GM23248 (cell line): Measurements from ENCODE around the gene PLCZ1. TPM values are rescaled to one million over a fixed set of nuclear protein-coding genes. Genes with fewer than 3 reads are reported as not detected.
A peak's percentile ranks its signal among the peaks of the same experiment; 100 is the strongest.

ENCODE experiments used
- DNase-seq: peaks from one replicate; pipeline ENCODE4 v3.0.0-alpha.2; 2015
- H2AFZ ChIP-seq: fragments of 200-600 bp; sonication (generic); 2 replicates; pipeline ENCODE4 v1.6.1; 2016; ENCODE audit warnings: antibody characterized with exemption
- H3F3A ChIP-seq: fragments of 200-600 bp; sonication (generic); 2 replicates; pipeline ENCODE4 v1.6.1; 2016; ENCODE audit warnings: mild to moderate bottlenecking, antibody characterized with exemption, mixed run types; ENCODE audit not compliant: insufficient read depth
- H3K27ac ChIP-seq: fragments of 200-600 bp; sonication (generic); 2 replicates; pipeline ENCODE4 v1.5.1; 2016; ENCODE audit warnings: mild to moderate bottlenecking
- H3K27me3 ChIP-seq: fragments of 200-600 bp; sonication (generic); replicated peaks from 2 replicates; pipeline ENCODE4 v1.6.1; 2016; ENCODE audit warnings: mild to moderate bottlenecking; ENCODE audit not compliant: insufficient read depth
- H3K36me3 ChIP-seq: fragments of 200-600 bp; sonication (generic); 2 replicates; pipeline ENCODE4 v1.6.1; 2016; ENCODE audit warnings: low read depth, mild to moderate bottlenecking
- H3K4me1 ChIP-seq: fragments of 200-600 bp; sonication (generic); 2 replicates; pipeline ENCODE4 v1.6.1; 2016; ENCODE audit warnings: mild to moderate bottlenecking; ENCODE audit not compliant: insufficient read depth
- H3K4me2 ChIP-seq: fragments of 200-600 bp; sonication (generic); one replicate; pipeline ENCODE4 v1.6.1; 2016; ENCODE audit warnings: mild to moderate bottlenecking; ENCODE audit not compliant: unreplicated experiment
- H3K4me3 ChIP-seq: fragments of 200-600 bp; sonication (generic); 2 replicates; pipeline ENCODE4 v1.5.1; 2016; ENCODE audit warnings: mild to moderate bottlenecking
- H3K79me2 ChIP-seq: fragments of 200-600 bp; sonication (generic); 2 replicates; pipeline ENCODE4 v1.6.1; 2016; ENCODE audit warnings: mild to moderate bottlenecking; ENCODE audit not compliant: insufficient read depth
- H3K9ac ChIP-seq: fragments of 200-600 bp; sonication (generic); 2 replicates; pipeline ENCODE4 v1.6.1; 2016; ENCODE audit warnings: mild to moderate bottlenecking
- H3K9me2 ChIP-seq: fragments of 200-600 bp; sonication (generic); 2 replicates; pipeline ENCODE4 v1.6.1; 2016; ENCODE audit warnings: mixed run types, mild to moderate bottlenecking, moderate library complexity; ENCODE audit not compliant: insufficient read depth
- H3K9me3 ChIP-seq: fragments of 200-600 bp; sonication (generic); one replicate; pipeline ENCODE4 v1.6.1; 2017; ENCODE audit warnings: low read depth
- H4K20me1 ChIP-seq: fragments of 200-600 bp; sonication (generic); 2 replicates; pipeline ENCODE4 v1.6.0; 2016; ENCODE audit not compliant: insufficient read depth
- EZH2 ChIP-seq: fragments of 200-600 bp; sonication (generic); IDR thresholded peaks from 2 replicates; pipeline ENCODE4 v1.6.1; 2018; ENCODE audit warnings: antibody characterized with exemption, mild to moderate bottlenecking; ENCODE audit not compliant: insufficient read depth, poor library complexity, severe bottlenecking
- EZH2phosphoT487 ChIP-seq: fragments of 200-600 bp; sonication (generic); IDR thresholded peaks from 2 replicates; pipeline ENCODE4 v1.6.1; 2018; ENCODE audit warnings: antibody characterized with exemption, moderate library complexity, mild to moderate bottlenecking, low read depth; ENCODE audit not compliant: insufficient read depth
- WGBS, 2 experiments: methylation state at CpG; one replicate each; pipeline ENCODE4 v1.1.6; 2015 to 2017; ENCODE audit warnings: low lambda C conversion rate in 2 of 2, low coverage in 1 of 2; ENCODE audit errors: missing lambda C conversion rate in 2 of 2; 5-methylcytosine and 5-hydroxymethylcytosine counted together
- in situ Hi-C: fragments of 300-500 bp; cut with MboI; formaldehyde crosslinking; loops from 2 replicates; pipeline ENCODE4 v1.15.0; 2020
- polyA plus RNA-seq: library from polyadenylated mRNA; unstranded; fragments of >200 nt; fragmentation: Nextera tagmentation; extraction: Ambion mirVana; gene quantifications from 2 replicates; pipeline ENCODE4 v1.2.1, GENCODE V29; 2016
- total RNA-seq: library from RNA; depleted of rRNA; stranded (reverse); fragments of >200 nt; shearing (Covaris generic); gene quantifications from 2 replicates; pipeline ENCODE4 v1.2.3, GENCODE V29; 2014

PLCZ1 gene
- total and polyA plus RNA-seq, 2 experiments from 2014 or later = not detected

DNA sequence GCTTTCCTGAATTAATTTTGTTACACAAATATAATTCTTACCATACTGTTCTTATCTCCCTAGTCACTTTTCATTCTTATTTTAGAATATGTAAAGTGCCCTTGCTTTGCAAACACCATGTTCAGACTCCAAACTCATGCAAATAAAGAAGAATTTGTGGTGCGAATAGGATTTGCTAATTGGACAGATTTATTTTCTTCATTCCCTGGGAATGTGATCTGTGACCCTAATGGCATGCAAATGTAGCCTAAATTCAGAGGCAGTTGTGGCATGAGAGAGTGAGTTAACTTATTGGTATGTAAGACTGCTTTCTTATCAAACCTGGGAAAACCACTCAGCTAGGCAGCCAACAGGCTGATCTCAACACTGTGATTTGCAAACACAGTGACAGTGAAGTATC is 10.1 kb upstream of the PLCZ1 start:
- H3K27ac ChIP-seq = peak overlapping the region; percentile 59
- no peaks in the 10 kb centered on the region for H3K36me3 ChIP-seq
- H3K4me3 ChIP-seq = peak overlapping the region; percentile 8; the same call in 1 of the 2 replicates
- 0 to 4% methylated on average over 1 of the region's 1 CpG for WGBS, 2 experiments
- H3F3A ChIP-seq = peaks cover 30% of the 10 kb centered on the region
- TF ChIP-seq EZH2phosphoT487 (no peak), EZH2 (no peak)
- DNase-seq = peak; percentile 77
- H3K4me2 ChIP-seq = peak overlapping the region; percentile 70
- no peaks in the 10 kb centered on the region for H3K9me3 ChIP-seq
- H3K79me2 ChIP-seq = no peaks in the 10 kb centered on the region
- in situ Hi-C loops = no loop called here
- peaks cover 46% of the 10 kb centered on the region for H3K4me1 ChIP-seq
- H4K20me1 ChIP-seq = no peaks in the 10 kb centered on the region
- H3K27me3 ChIP-seq = no peaks in the 10 kb centered on the region
- H3K9me2 ChIP-seq = no peaks in the 10 kb centered on the region
- H3K9ac ChIP-seq = no peak overlapping the region
- H2AFZ ChIP-seq = no peak overlapping the region

DNA sequence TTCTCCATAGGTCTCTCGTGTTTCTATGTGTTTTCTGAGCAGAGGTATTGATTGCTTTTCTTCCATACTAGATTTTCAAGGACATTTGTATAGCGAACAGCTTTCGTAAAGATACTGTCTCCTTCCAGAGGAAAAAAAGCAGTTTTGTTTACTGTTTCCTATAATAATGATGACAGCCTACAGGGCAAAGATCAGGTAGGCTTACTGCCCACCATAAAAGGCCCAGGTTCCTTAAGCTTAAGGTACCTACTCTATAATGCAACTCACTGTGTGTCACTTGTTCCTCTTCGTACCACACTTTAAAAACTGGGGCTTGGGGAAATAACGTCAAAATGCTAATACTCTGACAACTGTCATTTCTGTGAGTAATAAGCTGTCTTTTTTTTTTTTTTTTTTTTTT is 6.7 kb downstream of the PLCZ1 start:
- H3K79me2 ChIP-seq = no peaks in the 10 kb centered on the region
- no peak overlapping the region for H3K27ac ChIP-seq
- H4K20me1 ChIP-seq = no peaks in the 10 kb centered on the region
- no peak overlapping the region for H3K9ac ChIP-seq
- H3F3A ChIP-seq = no peaks in the 10 kb centered on the region
- in situ Hi-C loops = no loop called here
- no peak for TF ChIP-seq EZH2phosphoT487
- no peak for TF ChIP-seq EZH2
- DNase-seq = no peak
- no peak overlapping the region for H3K4me3 ChIP-seq
- H3K9me3 ChIP-seq = peaks cover 11% of the 10 kb centered on the region
- no peaks in the 10 kb centered on the region for H3K27me3 ChIP-seq
- 76 to 77% methylated on average over 5 of the region's 5 CpGs for WGBS, 2 experiments
- H2AFZ ChIP-seq = no peak overlapping the region
- no peaks in the 10 kb centered on the region for H3K9me2 ChIP-seq
- no peaks in the 10 kb centered on the region for H3K4me1 ChIP-seq
- no peak overlapping the region for H3K4me2 ChIP-seq
- 0 out of 2 replicates have a peak, but pooled peaks cover 4% of the 10 kb centered on the region for H3K36me3 ChIP-seq

- no peak overlapping the region for H2AFZ ChIP-seq
- H3K9ac ChIP-seq = no peak overlapping the region
- H3K27ac ChIP-seq = no peak overlapping the region
- H3K9me3 ChIP-seq = no peaks in the 10 kb centered on the region
- no peaks in the 10 kb centered on the region for H3K36me3 ChIP-seq
- no peak overlapping the region for H3K4me3 ChIP-seq
- H3K4me2 ChIP-seq = no peak overlapping the region
- in situ Hi-C loops = no loop called here
- H4K20me1 ChIP-seq = no peaks in the 10 kb centered on the region
- peaks cover 10% of the 10 kb centered on the region; the same call in 1 of the 2 replicates for H3F3A ChIP-seq
- WGBS, 2 experiments = 63 to 76% methylated on average over 2 of the region's 2 CpGs
- TF ChIP-seq EZH2phosphoT487 = no peak
- TF ChIP-seq EZH2 = no peak
- H3K79me2 ChIP-seq = no peaks in the 10 kb centered on the region
- DNase-seq = peak; percentile 70
- no peaks in the 10 kb centered on the region for H3K9me2 ChIP-seq
- H3K4me1 ChIP-seq = peaks cover 17% of the 10 kb centered on the region
- H3K27me3 ChIP-seq = no peaks in the 10 kb centered on the region
These were observed 14.1 kb downstream of the PLCZ1 start for GRCh38 chr12:18723752-18724151.

DNA sequence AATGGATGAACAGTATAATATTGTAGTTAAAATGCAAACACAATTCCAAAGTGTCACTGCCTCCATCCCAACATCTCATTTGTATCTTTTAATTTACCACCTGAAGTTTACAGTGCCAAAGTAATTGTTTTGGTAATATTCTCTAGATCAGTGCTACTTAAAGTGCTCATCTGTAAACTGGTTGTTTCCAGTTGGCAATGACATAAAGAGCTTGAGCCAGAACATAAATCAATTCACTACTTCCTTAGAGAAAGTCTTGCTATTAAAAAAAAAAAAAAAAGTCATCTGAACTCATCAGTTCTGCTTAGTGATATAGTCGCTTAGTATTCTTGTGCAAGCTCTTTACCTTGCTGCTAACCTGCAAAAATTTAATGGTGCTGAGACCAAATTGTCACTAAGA is 16.4 kb downstream of the PLCZ1 start:
- Histone ChIP-seq H3K4me2 (no peak overlapping the region), H4K20me1 (no peaks in the 10 kb centered on the region), H3F3A (peaks cover 10% of the 10 kb centered on the region; the same call in 1 of the 2 replicates), H3K27ac (no peak overlapping the region), H3K9me3 (no peaks in the 10 kb centered on the region), H3K36me3 (no peaks in the 10 kb centered on the region), H2AFZ (no peak overlapping the region), H3K9ac (no peak overlapping the region), H3K79me2 (no peaks in the 10 kb centered on the region), H3K4me3 (no peak overlapping the region), H3K4me1 (peaks cover 17% of the 10 kb centered on the region), H3K9me2 (no peaks in the 10 kb centered on the region), H3K27me3 (no peaks in the 10 kb centered on the region)
- WGBS, 2 experiments = 65 to 82% methylated on average over 1 of the region's 1 CpG
- TF ChIP-seq EZH2 (no peak), EZH2phosphoT487 (no peak)
- no peak for DNase-seq
- in situ Hi-C loops = no loop called here

- Histone ChIP-seq H3K9ac (no peak overlapping the region), H3K9me2 (no peaks in the 10 kb centered on the region), H3K27me3 (no peaks in the 10 kb centered on the region), H3K9me3 (no peaks in the 10 kb centered on the region), H3F3A (peaks cover 10% of the 10 kb centered on the region; the same call in 1 of the 2 replicates), H3K27ac (no peak overlapping the region), H3K79me2 (no peaks in the 10 kb centered on the region), H3K4me3 (no peak overlapping the region), H2AFZ (no peak overlapping the region), H4K20me1 (no peaks in the 10 kb centered on the region), H3K4me1 (peaks cover 17% of the 10 kb centered on the region), H3K4me2 (no peak overlapping the region), H3K36me3 (no peaks in the 10 kb centered on the region)
- in situ Hi-C loops = no loop called here
- TF ChIP-seq EZH2 = no peak
- TF ChIP-seq EZH2phosphoT487 = no peak
- DNase-seq = no peak
These were observed 17.1 kb downstream of the PLCZ1 start for GRCh38 chr12:18720690-18721089.
